IMR-90 (cell line): ENCODE measurements around the gene EHBP1. TPM values are rescaled to one million over a fixed set of nuclear protein-coding genes. Genes with fewer than 3 reads are reported as not detected.

Experiments
- ATAC-seq: fragments of 200-7000 bp; cut with Tn5 transposase; 2 replicates; pipeline ENCODE4 v1.9.1; 2020; ENCODE audit warnings: low read depth, mild to moderate bottlenecking, moderate library complexity
- BruUV-seq: library from RNA; stranded (reverse); fragments of 400-500 nt; replicated peaks from 2 replicates; lab custom pipeline; 2021; lab: Mats Ljungman, UMichigan
- CTCF ChIA-PET: fragments of 300-600 bp; formaldehyde crosslinking; extraction: SDS; loops from one replicate; lab custom pipeline; 2021; ENCODE audit warnings: antibody characterized with exemption; lab: Yijun Ruan, JAX
- POLR2A ChIA-PET: fragments of 300-600 bp; sonication (Branson Sonifier 250); formaldehyde crosslinking; loops from one replicate; lab custom pipeline; 2022; ENCODE audit warnings: antibody characterized with exemption; ENCODE audit not compliant: unreplicated experiment; lab: Charles Lee
- DNase-seq: peaks from one replicate; pipeline ENCODE4 v3.0.0; 2013
- H2AFZ ChIP-seq: replicated peaks from 2 replicates; pipeline ENCODE3; 2013; ENCODE audit warnings: low read length, mild to moderate bottlenecking; ENCODE audit not compliant: poor library complexity
- H2AK5ac ChIP-seq: 2 replicates; pipeline ENCODE4 v1.6.1; 2013; ENCODE audit warnings: low read depth, low read length, inconsistent platforms
- H2AK9ac ChIP-seq: replicated peaks from 2 replicates; pipeline ENCODE3; 2013; ENCODE audit warnings: mild to moderate bottlenecking, low read depth, low read length, moderate library complexity; ENCODE audit not compliant: poor library complexity
- H2BK120ac ChIP-seq: 2 replicates; pipeline ENCODE4 v1.6.1; 2013; ENCODE audit warnings: low read depth, low read length, inconsistent platforms
- H2BK15ac ChIP-seq: 3 replicates; pipeline ENCODE4 v1.6.1; 2013; ENCODE audit warnings: low read depth, low read length, inconsistent platforms
- H2BK20ac ChIP-seq: 2 replicates; pipeline ENCODE4 v1.6.1; 2013; ENCODE audit warnings: low read depth, mild to moderate bottlenecking, inconsistent platforms, low read length, moderate library complexity
- H2BK5ac ChIP-seq: 2 replicates; pipeline ENCODE4 v1.6.1; 2013; ENCODE audit warnings: mild to moderate bottlenecking, low read depth, low read length, inconsistent platforms; ENCODE audit not compliant: poor library complexity, severe bottlenecking
- H3K14ac ChIP-seq: replicated peaks from 2 replicates; pipeline ENCODE4 v1.6.1; 2013; ENCODE audit warnings: low read depth, low read length, inconsistent platforms
- H3K18ac ChIP-seq: 2 replicates; pipeline ENCODE4 v1.6.1; 2013; ENCODE audit warnings: low read depth, low read length, control low read depth
- H3K23ac ChIP-seq: 2 replicates; pipeline ENCODE4 v1.6.1; 2013; ENCODE audit warnings: low read depth, low read length, inconsistent platforms
- H3K27ac ChIP-seq: 2 replicates; pipeline ENCODE4 v1.5.1; 2013; ENCODE audit warnings: mild to moderate bottlenecking, control low read depth, low read length; ENCODE audit not compliant: insufficient read depth
- H3K27me3 ChIP-seq: 2 replicates; pipeline ENCODE4 v1.6.1; 2013; ENCODE audit warnings: low read length; ENCODE audit not compliant: control insufficient read depth, insufficient read depth
- H3K36me3 ChIP-seq: 2 replicates; pipeline ENCODE4 v1.6.1; 2013; ENCODE audit warnings: low read length, mixed read lengths; ENCODE audit not compliant: control insufficient read depth, insufficient read depth
- H3K4ac ChIP-seq: 2 replicates; pipeline ENCODE4 v1.6.1; 2013; ENCODE audit warnings: low read depth, low read length, inconsistent platforms
- H3K4me1 ChIP-seq: 2 replicates; pipeline ENCODE4 v1.6.1; 2013; ENCODE audit warnings: low read length, mixed read lengths; ENCODE audit not compliant: control insufficient read depth, insufficient read depth
- H3K4me2 ChIP-seq: 2 replicates; pipeline ENCODE4 v1.6.1; 2013; ENCODE audit warnings: low read depth, mild to moderate bottlenecking, control low read depth, low read length, moderate library complexity
- H3K4me3 ChIP-seq: 2 replicates; pipeline ENCODE4 v1.5.1; 2013; ENCODE audit warnings: low read depth, mild to moderate bottlenecking, control low read depth, low read length, moderate library complexity; ENCODE audit not compliant: insufficient read depth
- H3K56ac ChIP-seq: 2 replicates; pipeline ENCODE4 v1.6.1; 2013; ENCODE audit warnings: low read length, inconsistent platforms; ENCODE audit not compliant: insufficient read depth; ENCODE audit errors: extremely low read depth
- H3K79me1 ChIP-seq, 2 experiments: 2 replicates each; pipeline ENCODE4 v1.6.1; 2013; ENCODE audit warnings: low read length in 2 of 2, inconsistent platforms in 1 of 2, low read depth in 1 of 2
- H3K9ac ChIP-seq: 2 replicates; pipeline ENCODE4 v1.6.1; 2013; ENCODE audit warnings: low read depth, low read length, control low read depth
- H3K9me1 ChIP-seq: 2 replicates; pipeline ENCODE4 v1.6.1; 2013; ENCODE audit warnings: low read length, inconsistent platforms; ENCODE audit not compliant: insufficient read depth
- H3K9me3 ChIP-seq: 2 replicates; pipeline ENCODE4 v1.6.1; 2013; ENCODE audit warnings: low read length; ENCODE audit not compliant: control insufficient read depth, insufficient read depth
- H4K20me1 ChIP-seq: 2 replicates; pipeline ENCODE4 v1.6.1; 2013; ENCODE audit warnings: low read length, inconsistent platforms; ENCODE audit not compliant: insufficient read depth
- H4K5ac ChIP-seq: 2 replicates; pipeline ENCODE4 v1.6.1; 2013; ENCODE audit warnings: mild to moderate bottlenecking, low read depth, low read length, control low read depth
- H4K8ac ChIP-seq, 2 experiments: 2 replicates each; pipeline ENCODE4 v1.6.1; 2013; ENCODE audit warnings: low read depth in 2 of 2, low read length in 2 of 2, control low read depth in 1 of 2, inconsistent platforms in 1 of 2
- H4K91ac ChIP-seq: 2 replicates; pipeline ENCODE4 v1.6.1; 2013; ENCODE audit warnings: low read depth, low read length, inconsistent platforms; ENCODE audit not compliant: insufficient read depth
- BHLHE40 ChIP-seq: fragments of 150-350 bp; IDR thresholded peaks from 2 replicates; pipeline ENCODE4 v1.6.1; 2016; ENCODE audit warnings: mild to moderate bottlenecking, low read depth, low read length
- CEBPB ChIP-seq: IDR thresholded peaks from 2 replicates; pipeline ENCODE4 v1.6.1; 2012; ENCODE audit warnings: low read depth, low read length, improper control_type of control experiment
- CHD1 ChIP-seq: IDR thresholded peaks from 2 replicates; pipeline ENCODE4 v1.6.1; 2012; ENCODE audit warnings: low read depth, low read length, improper control_type of control experiment
- FOS ChIP-seq: fragments of 150-350 bp; IDR thresholded peaks from 2 replicates; pipeline ENCODE4 v1.6.1; 2016; ENCODE audit warnings: low read depth, low read length
- MAZ ChIP-seq: IDR thresholded peaks from 2 replicates; pipeline ENCODE4 v1.6.1; 2012; ENCODE audit warnings: low read depth, mild to moderate bottlenecking, low read length, improper control_type of control experiment, moderate library complexity, borderline replicate concordance
- MXI1 ChIP-seq: IDR thresholded peaks from 2 replicates; pipeline ENCODE4 v1.6.1; 2012; ENCODE audit warnings: low read depth, mild to moderate bottlenecking, low read length, moderate library complexity, borderline replicate concordance
- NFE2L2 ChIP-seq: fragments of 150-350 bp; IDR thresholded peaks from 2 replicates; pipeline ENCODE4 v1.6.1; 2016; ENCODE audit warnings: low read depth, mild to moderate bottlenecking, low read length
- POLR2A ChIP-seq: IDR thresholded peaks from 2 replicates; pipeline ENCODE4 v1.6.1; 2012; ENCODE audit warnings: mild to moderate bottlenecking, low read depth, low read length
- RAD21 ChIP-seq: IDR thresholded peaks from 2 replicates; pipeline ENCODE4 v1.6.1; 2012; ENCODE audit warnings: low read length, improper control_type of control experiment
- RCOR1 ChIP-seq: IDR thresholded peaks from 2 replicates; pipeline ENCODE4 v1.6.1; 2012; ENCODE audit warnings: mild to moderate bottlenecking, low read length, improper control_type of control experiment; ENCODE audit not compliant: insufficient replicate concordance
- RFX5 ChIP-seq: IDR thresholded peaks from 2 replicates; pipeline ENCODE4 v1.8.0; 2012; ENCODE audit warnings: low read depth, mild to moderate bottlenecking, low read length, moderate library complexity
- SMC3 ChIP-seq: fragments of 150-350 bp; IDR thresholded peaks from 2 replicates; pipeline ENCODE4 v1.6.1; 2016; ENCODE audit warnings: low read depth, mild to moderate bottlenecking, antibody characterized with exemption, low read length, moderate library complexity
- USF2 ChIP-seq: fragments of 150-350 bp; IDR thresholded peaks from 2 replicates; pipeline ENCODE4 v1.6.1; 2017; ENCODE audit warnings: mild to moderate bottlenecking, antibody characterized with exemption, low read length, low read depth
- WGBS, 2 experiments: methylation state at CpG; one replicate each; pipeline versions ENCODE4 v1.1.5 to v1.1.7; 2013; ENCODE audit warnings: missing lambda C conversion rate in 2 of 2; ENCODE audit not compliant: insufficient read length in 1 of 2; ENCODE audit errors: extremely low coverage in 2 of 2; 5-methylcytosine and 5-hydroxymethylcytosine counted together
- dilution Hi-C: fragments of 300-500 bp; cut with HindIII; formaldehyde crosslinking; loops from one replicate; pipeline ENCODE4 v1.14.3; 2018; ENCODE audit warnings: low sequenced_read_pairs; ENCODE audit not compliant: unreplicated experiment
- in situ Hi-C: fragments of 300-500 bp; cut with MboI; formaldehyde crosslinking; loops from 3 replicates; pipeline ENCODE4 v1.14.3; 2019; ENCODE audit warnings: low sequenced_read_pairs, inconsistent platforms, mixed read lengths
- intact Hi-C: fragments of 100-400 bp; cut with micrococcal nuclease; formaldehyde crosslinking; loops from 2 replicates; pipeline ENCODE4 v1.10.0; 2022
- polyA plus RNA-seq, 3 experiments: library from polyadenylated mRNA; depleted of rRNA; stranded (reverse); fragments of >200 nt; gene quantifications; 2 replicates each; pipeline ENCODE4 v1.2.3, GENCODE V29; 2012; ENCODE audit warnings: low replicate concordance in 1 of 3
- total RNA-seq: library from RNA; depleted of rRNA; stranded (reverse); fragments of >200 nt; gene quantifications from 2 replicates; pipeline ENCODE4 v1.2.3, GENCODE V29; 2012
- TF ChIP-seq, protein P1 (sequence below): fragments of 150-350 bp; IDR thresholded peaks from 2 replicates; pipeline ENCODE4 v1.6.1; 2016; ENCODE audit warnings: low read depth, mild to moderate bottlenecking, low read length, moderate library complexity, borderline replicate concordance
- TF ChIP-seq, protein P2 (sequence below): conservative IDR thresholded peaks from 2 replicates; pipeline ENCODE4 v1.5.1; 2012; ENCODE audit warnings: mild to moderate bottlenecking, low read depth, low read length, improper control_type of control experiment

Gene EHBP1
- total and polyA plus RNA-seq, 2 of the 4 experiments (the other 2 are of a cell fraction): 28.3 to 44.4 TPM

- H3K27me3 ChIP-seq: no peaks in the 10 kb centered on the region
- H2AFZ ChIP-seq: no peak overlapping the region
- ChIA-PET CTCF (no interaction called here), POLR2A (no interaction called here)
- H3K18ac ChIP-seq: no peak overlapping the region
- peaks cover 9% of the 10 kb centered on the region; the same call in 1 of the 2 replicates for H3K9me1 ChIP-seq
- H2AK9ac ChIP-seq: no peak overlapping the region
- peaks cover 9% of the 10 kb centered on the region for H3K4me1 ChIP-seq
- peaks cover 15 to 38% of the 10 kb centered on the region in 2 experiments; a peak in 3 of 4 replicates for H3K79me1 ChIP-seq
- no peak overlapping the region for H4K91ac ChIP-seq
- H3K4me3 ChIP-seq: no peak overlapping the region
- no peak overlapping the region for H2BK15ac ChIP-seq
- no peak overlapping the region for H3K9ac ChIP-seq
- H2BK20ac ChIP-seq: no peak overlapping the region
- no peak for DNase-seq
- H3K9me3 ChIP-seq: no peaks in the 10 kb centered on the region
- H3K14ac ChIP-seq: no peak overlapping the region; the same call in 1 of the 2 replicates
- no peak overlapping the region for H2BK5ac ChIP-seq
- dilution Hi-C loops (no loop called here), intact Hi-C loops (loop anchor here (5.0 to 10.0 kb wide), 2 partner anchors 698 to 755 kb away; no protein-coding TSS in a partner anchor), in situ Hi-C loops (loop anchor here (10.0 to 25.0 kb wide), 3 partner anchors 235 to 698 kb away; no protein-coding TSS in a partner anchor)
- no peaks in the 10 kb centered on the region for H3K36me3 ChIP-seq
- no peak overlapping the region for H3K27ac ChIP-seq
- no peak overlapping the region for H3K56ac ChIP-seq
- H3K4me2 ChIP-seq: peak overlapping the region; percentile 10; the same call in 1 of the 2 replicates
- H3K23ac ChIP-seq: no peak overlapping the region
- no peak for TF ChIP-seq RFX5
- no peak for TF ChIP-seq MAZ
- no peak for TF ChIP-seq NFE2L2
- TF ChIP-seq, protein P1, sequence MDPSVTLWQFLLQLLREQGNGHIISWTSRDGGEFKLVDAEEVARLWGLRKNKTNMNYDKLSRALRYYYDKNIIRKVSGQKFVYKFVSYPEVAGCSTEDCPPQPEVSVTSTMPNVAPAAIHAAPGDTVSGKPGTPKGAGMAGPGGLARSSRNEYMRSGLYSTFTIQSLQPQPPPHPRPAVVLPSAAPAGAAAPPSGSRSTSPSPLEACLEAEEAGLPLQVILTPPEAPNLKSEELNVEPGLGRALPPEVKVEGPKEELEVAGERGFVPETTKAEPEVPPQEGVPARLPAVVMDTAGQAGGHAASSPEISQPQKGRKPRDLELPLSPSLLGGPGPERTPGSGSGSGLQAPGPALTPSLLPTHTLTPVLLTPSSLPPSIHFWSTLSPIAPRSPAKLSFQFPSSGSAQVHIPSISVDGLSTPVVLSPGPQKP: no peak
- no peak for TF ChIP-seq CHD1
- TF ChIP-seq, protein P2, sequence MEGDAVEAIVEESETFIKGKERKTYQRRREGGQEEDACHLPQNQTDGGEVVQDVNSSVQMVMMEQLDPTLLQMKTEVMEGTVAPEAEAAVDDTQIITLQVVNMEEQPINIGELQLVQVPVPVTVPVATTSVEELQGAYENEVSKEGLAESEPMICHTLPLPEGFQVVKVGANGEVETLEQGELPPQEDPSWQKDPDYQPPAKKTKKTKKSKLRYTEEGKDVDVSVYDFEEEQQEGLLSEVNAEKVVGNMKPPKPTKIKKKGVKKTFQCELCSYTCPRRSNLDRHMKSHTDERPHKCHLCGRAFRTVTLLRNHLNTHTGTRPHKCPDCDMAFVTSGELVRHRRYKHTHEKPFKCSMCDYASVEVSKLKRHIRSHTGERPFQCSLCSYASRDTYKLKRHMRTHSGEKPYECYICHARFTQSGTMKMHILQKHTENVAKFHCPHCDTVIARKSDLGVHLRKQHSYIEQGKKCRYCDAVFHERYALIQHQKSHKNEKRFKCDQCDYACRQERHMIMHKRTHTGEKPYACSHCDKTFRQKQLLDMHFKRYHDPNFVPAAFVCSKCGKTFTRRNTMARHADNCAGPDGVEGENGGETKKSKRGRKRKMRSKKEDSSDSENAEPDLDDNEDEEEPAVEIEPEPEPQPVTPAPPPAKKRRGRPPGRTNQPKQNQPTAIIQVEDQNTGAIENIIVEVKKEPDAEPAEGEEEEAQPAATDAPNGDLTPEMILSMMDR: no peak
- no peak for TF ChIP-seq BHLHE40
- no peak for TF ChIP-seq USF2
- no peak for TF ChIP-seq CEBPB
- no peak for TF ChIP-seq SMC3
- no peak for TF ChIP-seq MXI1
- TF ChIP-seq RAD21: no peak
- TF ChIP-seq RCOR1: no peak
- no peak for TF ChIP-seq FOS
- no peak for TF ChIP-seq POLR2A
- no TSS peak for BruUV-seq
- no peak overlapping the region for H4K5ac ChIP-seq
- no peak for ATAC-seq
- no peak overlapping the region for H2AK5ac ChIP-seq
- WGBS, 2 experiments: 80% methylated on average over 1 of the region's 3 CpGs; no CpG with 5 or more reads in 1 of the 2 experiments
- H2BK120ac ChIP-seq: no peak overlapping the region
- H3K4ac ChIP-seq: no peak overlapping the region
- H4K20me1 ChIP-seq: no peaks in the 10 kb centered on the region; the same call in 1 of the 2 replicates
- no peak overlapping the region for H4K8ac ChIP-seq
Observed at GRCh38 chr2:62789518-62789917, 84.0 kb downstream of the EHBP1 start.
